Endothelial cell of umbilical vein (primary cell): Measurements from ENCODE around the gene DXO. TPM values are rescaled to one million over a fixed set of nuclear protein-coding genes. Genes with fewer than 3 reads are reported as not detected.

ENCODE experiments used
- BruUV-seq: library from RNA; stranded (reverse); fragments of 400-500 nt; replicated peaks from 2 replicates; lab custom pipeline; 2021; lab: Mats Ljungman, UMichigan
- CTCF ChIA-PET: fragments of 300-600, 350-600 bp; sonication (Branson Sonifier 250); formaldehyde crosslinking; loops from one replicate; lab custom pipeline; 2021; ENCODE audit warnings: antibody characterized with exemption, inconsistent platforms; lab: Charles Lee
- POLR2A ChIA-PET: fragments of 300-600, 350-600 bp; sonication (Branson Sonifier 250); formaldehyde crosslinking; loops from one replicate; lab custom pipeline; 2021; ENCODE audit warnings: antibody characterized with exemption, inconsistent platforms; lab: Charles Lee
- DNase-seq: peaks from one replicate; pipeline ENCODE4 v3.0.0-alpha.2; 2011; ENCODE audit warnings: low read depth, low spot score
- FAIRE-seq: peaks from 2 replicates; lab custom pipeline; 2011; peaks lifted over from hg19 to GRCh38; lab: Jason Lieb, UNC
- H2AFZ ChIP-seq: 2 replicates; pipeline ENCODE4 v1.6.0; 2012; ENCODE audit warnings: low read depth, low read length, control low read depth, inconsistent platforms
- H3K27ac ChIP-seq: 2 replicates; pipeline ENCODE4 v1.5.1; 2011; ENCODE audit warnings: low read depth, mild to moderate bottlenecking, control low read depth, low read length, moderate library complexity; ENCODE audit not compliant: insufficient read depth
- H3K27me3 ChIP-seq, 2 experiments: 2 replicates each; pipeline versions ENCODE4 v1.6.0 to v1.6.1; 2011; ENCODE audit warnings: low read length in 2 of 2, mixed read lengths in 1 of 2; ENCODE audit not compliant: control insufficient read depth in 2 of 2, insufficient read depth in 2 of 2
- H3K36me3 ChIP-seq, 2 experiments: 2 replicates in 1 of 2; 3 replicates in 1 of 2; pipeline ENCODE4 v1.5.1; 2011; ENCODE audit warnings: low read length in 2 of 2, mild to moderate bottlenecking in 1 of 2, moderate library complexity in 1 of 2; ENCODE audit not compliant: control insufficient read depth in 2 of 2, insufficient read depth in 2 of 2; ENCODE audit errors: extremely low read depth in 1 of 2
- H3K4me1 ChIP-seq: 3 replicates; pipeline ENCODE4 v1.5.1; 2011; ENCODE audit warnings: mild to moderate bottlenecking, low read length; ENCODE audit not compliant: control insufficient read depth, insufficient read depth; ENCODE audit errors: extremely low read depth
- H3K4me2 ChIP-seq: 2 replicates; pipeline ENCODE4 v1.6.1; 2011; ENCODE audit warnings: low read length, control low read depth, mixed read lengths; ENCODE audit not compliant: insufficient read depth
- H3K4me3 ChIP-seq, 3 experiments: fragments of 200-600 bp in 1 of 3; sonication (generic), shearing (Covaris generic) in 1 of 3; replicated peaks in 1 of 3; 2 replicates each; pipeline ENCODE4 v1.5.1; 2011 to 2016; ENCODE audit warnings: control low read depth in 3 of 3, low read length in 3 of 3, mild to moderate bottlenecking in 2 of 3, inconsistent platforms in 1 of 3, low read depth in 1 of 3, moderate library complexity in 1 of 3; ENCODE audit not compliant: insufficient read depth in 1 of 3
- H3K79me2 ChIP-seq: 2 replicates; pipeline ENCODE4 v1.6.0; 2012; ENCODE audit warnings: low read length, inconsistent platforms; ENCODE audit not compliant: control insufficient read depth, insufficient read depth
- H3K9ac ChIP-seq: replicated peaks from 2 replicates; pipeline ENCODE3; 2011; ENCODE audit warnings: low read length, control low read depth; ENCODE audit not compliant: insufficient read depth; ENCODE audit errors: extremely low read depth
- H3K9me1 ChIP-seq: replicated peaks from 3 replicates; pipeline ENCODE4 v1.6.0; 2011; ENCODE audit warnings: mild to moderate bottlenecking, low read length; ENCODE audit not compliant: control insufficient read depth, insufficient read depth; ENCODE audit errors: extremely low read depth
- H3K9me3 ChIP-seq: replicated peaks from 2 replicates; pipeline ENCODE4 v1.5.1; 2012; ENCODE audit warnings: low read length, inconsistent platforms; ENCODE audit not compliant: control insufficient read depth, insufficient read depth
- H4K20me1 ChIP-seq: replicated peaks from 2 replicates; pipeline ENCODE3; 2011; ENCODE audit warnings: mild to moderate bottlenecking, low read length; ENCODE audit not compliant: control insufficient read depth, insufficient read depth; ENCODE audit errors: extremely low read depth
- FOS ChIP-seq: IDR thresholded peaks from 2 replicates; pipeline ENCODE4 v1.6.1; 2011; ENCODE audit warnings: mild to moderate bottlenecking, low read length, moderate library complexity, borderline replicate concordance; ENCODE audit not compliant: insufficient read depth
- JUN ChIP-seq: IDR thresholded peaks from 2 replicates; pipeline ENCODE4 v1.6.1; 2011; ENCODE audit warnings: borderline replicate concordance, low read depth; ENCODE audit not compliant: insufficient read length, insufficient read depth
- POLR2A ChIP-seq: IDR thresholded peaks from 2 replicates; pipeline ENCODE4 v1.6.1; 2012; ENCODE audit warnings: low read depth, mild to moderate bottlenecking, control low read depth, low read length
- POLR2AphosphoS5 ChIP-seq: IDR thresholded peaks from 2 replicates; pipeline ENCODE4 v1.6.1; 2012; ENCODE audit warnings: low read depth, mild to moderate bottlenecking, control low read depth, low read length, moderate library complexity; ENCODE audit not compliant: insufficient read depth
- dilution Hi-C: fragments of 300-500 bp; cut with MboI; formaldehyde crosslinking; loops from one replicate; pipeline ENCODE4 v1.15.0; 2019; ENCODE audit warnings: low sequenced_read_pairs; ENCODE audit not compliant: extremely low pct_ligation_motif_present
- intact Hi-C: fragments of 100-400 bp; cut with micrococcal nuclease; formaldehyde crosslinking; loops from one replicate; pipeline ENCODE4 v1.10.0; 2022
- polyA plus RNA-seq, 4 experiments: library from polyadenylated mRNA; depleted of rRNA in 3 of 4; stranded (reverse) in 3 of 4; unstranded in 1 of 4; fragments of >200 nt; gene quantifications; 2 replicates each; pipeline versions ENCODE4 v1.2.1 to v1.2.3, GENCODE V29; 2011 to 2012; ENCODE audit warnings: missing spikeins in 1 of 4
- total RNA-seq: library from RNA; stranded (reverse); gene quantifications from 2 replicates; pipeline ENCODE4 v1.2.3, GENCODE V29; 2021

Gene DXO
- total and polyA plus RNA-seq, 2 donors (not counting 3 experiments of a cell fraction or from before 2014, with no cell fraction given), result 20.7 to 34.9 TPM

DNA sequence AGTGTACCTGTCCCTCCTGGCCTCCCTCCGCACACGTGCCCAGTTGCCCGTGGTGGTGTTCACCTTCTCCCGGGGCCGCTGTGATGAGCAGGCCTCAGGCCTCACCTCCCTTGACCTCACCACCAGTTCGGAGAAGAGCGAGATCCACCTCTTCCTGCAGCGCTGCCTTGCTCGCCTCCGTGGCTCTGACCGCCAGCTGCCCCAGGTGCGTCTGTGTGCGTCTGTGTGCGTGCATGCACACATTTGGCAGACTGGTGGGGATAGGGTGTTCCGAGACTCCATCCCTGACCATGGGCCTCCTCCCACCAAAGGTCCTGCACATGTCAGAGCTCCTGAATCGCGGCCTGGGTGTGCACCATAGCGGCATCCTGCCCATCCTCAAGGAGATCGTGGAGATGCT lies 8.0 kb downstream of the DXO start:
- dilution Hi-C loops, result no loop called here
- intact Hi-C loops, result no loop called here

DNA sequence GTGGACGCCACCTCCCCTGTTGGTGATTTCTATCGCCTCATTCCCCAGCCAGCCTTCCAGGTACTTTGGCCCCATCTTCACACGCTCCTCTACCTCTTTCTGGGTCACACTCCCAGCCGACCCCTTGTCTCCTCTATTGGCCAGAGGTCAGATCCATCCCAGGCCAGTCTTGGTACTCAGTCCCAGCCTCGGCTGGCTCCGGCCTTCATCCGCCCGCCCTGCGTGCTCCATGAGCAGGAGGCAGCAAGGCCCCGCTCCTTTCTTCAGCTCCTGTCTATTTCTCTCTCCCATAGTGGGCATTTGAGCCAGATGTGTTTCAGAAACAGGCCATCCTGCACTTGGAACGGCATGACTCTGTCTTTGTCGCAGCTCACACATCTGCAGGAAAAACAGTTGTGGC lies 10.3 kb downstream of the DXO start:
- CTCF ChIA-PET, result no interaction called here
- intact Hi-C loops, result no loop called here
- H3K4me2 ChIP-seq, result no peak overlapping the region
- BruUV-seq, result no TSS peak
- no peak overlapping the region for H3K4me3 ChIP-seq
- no peak for FAIRE-seq
- peaks cover 25% of the 10 kb centered on the region for H3K79me2 ChIP-seq
- no peaks in the 10 kb centered on the region for H3K9me3 ChIP-seq
- POLR2A ChIA-PET, result no interaction called here
- H3K9ac ChIP-seq, result no peak overlapping the region
- H4K20me1 ChIP-seq, result no peaks in the 10 kb centered on the region
- no peak for DNase-seq
- H3K27ac ChIP-seq, result no peak overlapping the region
- H3K36me3 ChIP-seq, result peaks cover 9 to 42% of the 10 kb centered on the region in 2 experiments
- H3K9me1 ChIP-seq, result no peaks in the 10 kb centered on the region
- TF ChIP-seq POLR2A, result no peak
- dilution Hi-C loops, result no loop called here
- H2AFZ ChIP-seq, result no peak overlapping the region
- H3K4me1 ChIP-seq, result peaks cover 17% of the 10 kb centered on the region
- H3K27me3 ChIP-seq, result no peaks in the 10 kb centered on the region

More for the DNA sequence above, 8.0 kb downstream of the DXO start:
- CTCF ChIA-PET, result interaction anchor here (0.6 kb wide), 1 partner anchor 11 kb away, joined by 3 read pairs; no protein-coding TSS in a partner anchor
- Histone ChIP-seq H4K20me1 (no peaks in the 10 kb centered on the region), H3K9me3 (no peaks in the 10 kb centered on the region), H3K4me3 (no peak overlapping the region), H2AFZ (no peak overlapping the region), H3K27me3 (no peaks in the 10 kb centered on the region), H3K9me1 (no peaks in the 10 kb centered on the region), H3K9ac (no peak overlapping the region), H3K4me1 (peaks cover 8% of the 10 kb centered on the region), H3K36me3 (peaks cover 12 to 56% of the 10 kb centered on the region in 2 experiments), H3K27ac (no peak overlapping the region), H3K79me2 (peaks cover 10% of the 10 kb centered on the region), H3K4me2 (no peak overlapping the region)
- no peak for DNase-seq
- TF ChIP-seq FOS (no peak), POLR2A (no peak), JUN (no peak), POLR2AphosphoS5 (no peak)
- BruUV-seq, result no TSS peak
- POLR2A ChIA-PET, result no interaction called here
- FAIRE-seq, result no peak
